Measurements from ENCODE around the gene PIP4K2A.
"Not testable (repeated sequence)": the region's sequence is repeated elsewhere in the genome, so short reads cannot be mapped to it uniquely, and the experiment has no call there.

Gene PIP4K2A

DNA sequence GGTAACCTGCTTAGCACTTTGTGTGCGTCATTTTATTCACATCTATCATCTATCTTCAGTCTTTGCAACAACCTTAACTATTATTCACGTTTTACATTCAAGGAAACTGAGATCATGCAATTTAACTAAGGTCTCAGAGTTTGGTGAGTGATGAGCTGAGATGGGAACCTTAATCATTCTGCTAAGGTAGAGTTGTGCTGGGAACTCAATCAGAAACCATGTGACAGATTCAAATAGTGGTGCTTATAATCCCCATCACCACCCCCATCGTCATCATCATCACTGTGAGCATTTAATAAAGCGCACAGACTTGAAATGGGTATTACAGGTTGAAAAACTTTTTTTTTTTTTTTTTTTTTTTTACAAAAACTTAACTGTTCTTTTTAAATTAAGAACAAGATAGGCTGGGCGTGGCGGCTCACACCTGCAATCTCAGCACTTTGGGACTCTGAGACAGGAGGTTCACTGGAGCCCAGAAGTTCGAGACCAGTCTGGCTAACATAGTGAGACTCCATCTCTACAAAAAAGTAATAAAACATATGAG, 160.9 kb downstream of the PIP4K2A start:
- no peak for DNase-seq

DNA sequence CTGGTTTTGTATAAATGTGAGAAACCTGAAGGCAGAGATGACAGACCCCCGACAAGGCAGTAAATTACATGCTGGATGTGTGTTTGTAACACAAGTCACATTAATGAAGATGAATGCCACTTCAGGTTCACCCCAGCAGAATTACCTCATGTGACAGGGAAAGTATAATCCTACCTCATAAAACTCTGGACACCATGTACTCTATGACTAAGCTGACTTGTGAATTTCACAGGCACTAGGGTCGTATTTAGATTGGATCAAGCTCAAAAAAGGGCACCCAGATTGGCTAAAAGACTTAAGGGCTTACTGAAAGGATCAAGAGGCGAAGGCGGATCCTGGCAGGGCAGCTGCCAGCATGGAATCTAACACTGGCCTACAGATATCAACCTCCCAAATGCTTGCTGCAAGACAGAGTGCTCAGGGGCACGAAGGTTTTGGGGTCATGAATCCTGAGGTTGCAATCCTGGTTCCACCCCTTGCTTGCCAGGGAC, 161.4 kb downstream of the PIP4K2A start:
- no peak for DNase-seq

DNA sequence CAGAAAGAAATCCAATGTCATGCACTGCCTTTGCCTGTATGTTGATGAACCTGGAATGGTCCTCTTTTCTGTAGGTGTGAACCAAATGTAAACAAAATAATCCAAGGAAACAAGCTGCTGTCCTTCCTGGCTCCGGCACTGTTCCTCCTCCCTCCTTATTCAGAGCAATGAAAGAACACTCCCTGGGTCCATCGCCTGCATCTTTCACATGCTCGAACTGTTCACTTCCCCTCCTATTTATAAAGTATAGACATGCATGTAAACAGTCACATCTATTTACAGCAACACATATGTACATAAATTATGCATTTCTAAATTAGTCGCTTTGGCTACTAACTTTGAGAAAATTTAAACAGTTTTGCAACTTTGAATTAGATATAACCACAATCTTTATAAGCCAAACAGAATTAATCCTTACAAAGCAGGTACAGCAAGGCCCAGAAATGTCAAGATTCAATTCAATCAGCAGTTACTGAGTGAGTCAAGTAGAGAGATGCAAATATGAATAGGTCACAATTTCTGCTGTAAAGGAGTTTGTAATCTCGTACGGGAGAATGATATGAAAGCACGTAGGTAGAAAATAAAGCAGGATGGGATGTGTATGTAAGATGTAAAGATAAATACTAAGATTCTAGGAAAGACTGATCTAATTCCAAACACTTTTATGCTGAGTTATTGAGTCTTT, 162.6 kb downstream of the PIP4K2A start:
- DNase-seq, result no peak

DNA sequence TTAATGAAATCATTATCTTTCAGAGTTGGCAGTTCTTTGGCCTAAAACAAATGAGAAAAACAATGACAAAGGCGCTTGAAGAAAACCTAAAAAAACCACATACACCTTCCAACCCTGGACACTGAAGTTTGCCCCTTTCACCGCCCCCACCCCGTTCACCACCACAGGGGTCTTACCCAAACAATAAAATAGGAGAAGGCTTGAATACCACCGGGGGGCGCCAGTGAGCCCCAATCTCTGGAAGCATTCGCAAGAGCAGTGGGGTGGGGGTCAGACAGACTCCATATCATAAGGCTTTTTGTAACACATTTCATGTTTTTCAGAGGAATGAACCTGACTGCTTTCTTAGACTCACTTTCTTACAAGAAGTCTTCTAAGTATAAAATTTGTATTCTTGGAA, 163.6 kb downstream of the PIP4K2A start:
- DNase-seq, result no peak

DNA sequence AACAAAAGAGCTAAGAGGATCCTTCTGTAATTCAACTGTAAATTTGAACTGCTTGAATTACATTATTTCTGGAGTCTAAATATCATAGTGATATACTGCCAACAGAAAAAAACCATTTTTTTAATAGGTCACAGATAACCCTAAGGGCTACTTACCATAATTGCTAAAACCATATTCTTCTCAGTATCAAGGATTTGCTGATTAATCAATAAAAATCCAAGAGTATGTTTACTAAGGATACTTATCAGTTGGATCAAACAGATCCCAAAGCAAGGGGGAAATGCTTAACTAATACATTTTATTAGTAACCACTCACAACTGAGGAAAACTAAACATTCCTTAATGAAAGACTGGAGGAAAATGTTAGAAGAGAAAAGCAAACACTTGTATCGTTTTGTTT, 166.0 kb downstream of the PIP4K2A start:
- no peak for DNase-seq

DNA sequence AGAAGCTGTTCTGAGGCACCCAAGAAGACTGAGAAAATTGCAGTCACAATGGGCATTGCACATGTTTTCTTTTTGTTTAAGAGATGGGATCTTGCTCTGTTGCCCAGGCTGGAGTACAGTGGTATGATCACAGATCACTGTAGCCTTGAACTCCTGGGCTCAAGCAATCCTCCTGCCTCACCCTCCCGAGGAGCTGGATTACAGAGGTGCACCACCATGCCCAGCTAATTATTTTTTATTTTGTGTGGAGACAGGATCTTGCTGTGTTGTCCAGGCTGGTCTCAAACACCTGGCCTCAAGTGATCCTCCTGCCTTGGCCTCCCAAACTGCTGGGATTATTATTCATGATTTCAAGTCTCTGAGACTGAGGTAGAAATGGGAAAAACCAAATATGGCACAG, 168.7 kb downstream of the PIP4K2A start:
- no peak for DNase-seq

DNA sequence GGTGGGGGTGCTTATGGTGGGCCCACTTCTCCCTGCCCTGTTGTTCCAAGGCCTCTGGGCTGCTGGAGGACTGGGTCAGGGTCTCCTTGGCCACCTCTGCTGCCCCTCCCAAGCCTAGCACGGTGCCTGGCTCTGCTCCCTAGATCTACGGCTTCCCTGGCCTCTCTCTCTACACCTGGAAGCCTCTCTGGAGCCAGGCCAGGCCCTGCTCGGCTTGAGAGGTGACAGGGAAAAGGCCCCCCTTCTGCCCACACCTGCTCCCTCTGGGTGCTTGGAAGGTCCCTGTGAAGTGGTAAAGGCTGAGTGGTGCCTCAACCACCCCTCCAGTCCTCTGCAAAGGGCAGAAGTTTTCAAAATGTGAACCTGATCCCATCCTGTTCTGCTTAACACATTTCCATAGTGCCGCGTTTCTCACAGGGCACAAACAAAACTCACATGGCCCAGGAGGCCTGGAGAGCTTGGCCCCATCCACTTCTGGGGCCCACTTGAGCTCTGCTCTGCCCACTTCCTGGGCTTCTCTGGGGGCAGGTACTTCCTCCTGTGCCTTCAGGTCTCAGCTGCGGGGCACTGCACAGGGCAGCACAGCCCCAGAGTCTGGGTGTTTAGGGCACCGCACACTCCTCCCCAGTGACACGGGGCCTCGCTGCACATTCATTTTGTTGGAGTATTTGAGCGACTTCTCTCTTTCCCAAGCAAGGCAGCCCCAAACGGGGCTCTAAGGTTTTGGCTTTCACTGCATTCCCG, 169.9 kb downstream of the PIP4K2A start:
- no peak for DNase-seq

DNA sequence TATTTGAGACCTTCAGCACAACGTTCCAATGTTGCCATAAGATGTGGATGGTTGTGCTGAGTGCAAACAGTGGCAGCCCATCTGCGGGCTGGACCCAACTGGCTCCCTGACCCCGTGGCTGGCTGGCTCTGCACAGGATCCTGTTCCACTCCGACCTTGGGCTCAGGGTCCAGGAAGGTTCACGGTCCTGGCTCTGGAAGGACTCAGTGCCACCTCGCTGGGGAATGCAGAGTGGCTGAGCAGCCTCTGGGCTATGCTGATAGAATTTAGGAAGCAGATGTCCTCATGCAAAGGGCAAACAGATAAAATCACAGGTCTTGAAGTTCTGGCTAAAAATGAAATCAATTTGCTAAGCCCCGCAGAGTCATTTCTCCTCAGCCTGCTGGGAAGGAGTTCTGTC, 171.6 kb downstream of the PIP4K2A start:
- no peak for DNase-seq

DNA sequence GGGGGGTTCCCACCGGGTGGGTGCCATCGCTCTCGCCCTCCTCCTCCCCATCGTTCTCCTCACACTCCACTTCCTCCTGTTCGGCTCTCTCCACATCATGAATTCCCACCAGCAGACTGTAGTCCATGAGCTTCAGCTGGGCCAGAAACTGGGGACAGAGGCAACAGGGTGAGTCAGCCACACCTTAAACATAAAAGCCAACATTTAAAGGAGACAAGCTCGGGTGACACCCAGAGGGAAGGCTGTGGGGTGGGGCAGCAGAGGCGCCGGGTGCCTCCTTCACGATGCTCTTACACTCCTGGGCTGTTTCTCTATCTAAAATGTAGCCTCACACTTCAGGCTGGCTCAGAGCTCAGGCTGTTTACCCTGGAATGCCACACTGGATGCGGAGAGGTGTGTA, 172.5 kb downstream of the PIP4K2A start:
- no peak for DNase-seq

DNA sequence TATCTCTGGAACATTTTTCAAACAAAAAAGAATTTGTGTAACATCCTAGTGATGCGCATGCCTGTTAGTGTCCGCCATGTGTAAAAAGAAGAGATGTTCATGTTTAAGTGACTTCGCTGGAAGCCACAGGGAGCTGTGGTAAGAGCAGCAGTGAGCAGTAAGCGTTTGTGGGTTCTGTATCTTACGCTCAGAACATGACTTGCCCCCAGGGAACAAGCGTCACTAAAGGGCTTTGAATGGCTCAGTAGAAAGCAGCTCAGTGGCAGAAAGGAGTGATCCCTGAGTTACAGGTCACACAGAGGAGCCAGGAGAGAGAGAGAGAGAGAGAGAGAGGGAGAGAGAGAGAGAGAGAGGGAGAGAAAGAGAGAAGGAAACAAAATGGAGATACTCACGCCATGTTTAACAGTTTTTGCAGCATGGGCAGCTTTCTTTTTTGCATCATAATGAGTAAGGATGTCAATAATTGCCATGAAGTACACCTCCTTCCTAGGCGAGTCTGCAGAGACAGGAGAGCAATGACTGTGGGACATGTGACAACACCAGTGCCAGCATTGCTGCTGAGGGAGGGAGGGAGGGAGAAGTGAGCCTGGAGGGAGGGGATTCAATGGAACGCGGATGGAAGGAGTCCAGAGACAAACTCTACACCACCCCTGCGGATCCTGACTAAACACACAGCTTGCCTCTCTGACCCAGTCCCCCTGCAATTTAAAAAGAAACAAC, 174.6 kb downstream of the PIP4K2A start:
- DNase-seq, result no peak

DNA sequence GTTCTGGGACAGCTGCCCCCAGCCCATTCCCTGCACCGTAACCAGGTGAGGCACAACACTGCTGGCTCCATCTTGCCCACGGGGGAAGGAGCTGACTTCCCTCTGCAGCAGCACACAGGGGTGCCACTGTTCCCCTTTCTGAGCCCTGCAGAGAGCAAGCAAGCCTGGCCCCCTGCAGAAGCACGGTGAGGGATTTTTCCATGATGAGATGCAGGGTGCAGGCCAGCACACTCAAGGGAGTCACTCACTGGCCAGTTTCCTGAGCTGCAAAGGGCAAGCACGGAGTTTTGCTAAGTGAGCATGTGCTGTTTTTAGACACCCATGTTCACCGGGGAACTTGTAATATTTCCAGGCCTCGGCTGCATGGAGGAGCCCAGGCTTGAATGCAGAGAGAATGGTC, 176.6 kb downstream of the PIP4K2A start:
- DNase-seq, result no peak

DNA sequence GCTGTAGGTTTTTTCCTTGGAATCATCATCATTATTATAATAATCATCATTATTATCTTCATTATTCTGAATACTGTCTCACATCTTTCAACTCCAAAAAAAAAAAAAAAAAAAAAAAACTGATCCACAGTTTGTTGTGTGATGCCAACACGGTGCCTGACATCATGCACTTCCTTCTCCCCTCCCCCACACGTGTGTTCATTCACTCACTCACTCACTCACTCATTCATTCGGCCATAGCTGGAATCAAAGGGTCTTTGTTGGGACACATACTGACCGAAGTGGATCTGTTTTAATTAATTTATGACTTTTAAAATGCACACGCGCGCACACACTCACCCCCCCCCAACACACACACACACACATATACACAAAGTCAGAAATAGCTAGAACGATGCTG, 177.8 kb downstream of the PIP4K2A start:
- DNase-seq, result no peak

DNA sequence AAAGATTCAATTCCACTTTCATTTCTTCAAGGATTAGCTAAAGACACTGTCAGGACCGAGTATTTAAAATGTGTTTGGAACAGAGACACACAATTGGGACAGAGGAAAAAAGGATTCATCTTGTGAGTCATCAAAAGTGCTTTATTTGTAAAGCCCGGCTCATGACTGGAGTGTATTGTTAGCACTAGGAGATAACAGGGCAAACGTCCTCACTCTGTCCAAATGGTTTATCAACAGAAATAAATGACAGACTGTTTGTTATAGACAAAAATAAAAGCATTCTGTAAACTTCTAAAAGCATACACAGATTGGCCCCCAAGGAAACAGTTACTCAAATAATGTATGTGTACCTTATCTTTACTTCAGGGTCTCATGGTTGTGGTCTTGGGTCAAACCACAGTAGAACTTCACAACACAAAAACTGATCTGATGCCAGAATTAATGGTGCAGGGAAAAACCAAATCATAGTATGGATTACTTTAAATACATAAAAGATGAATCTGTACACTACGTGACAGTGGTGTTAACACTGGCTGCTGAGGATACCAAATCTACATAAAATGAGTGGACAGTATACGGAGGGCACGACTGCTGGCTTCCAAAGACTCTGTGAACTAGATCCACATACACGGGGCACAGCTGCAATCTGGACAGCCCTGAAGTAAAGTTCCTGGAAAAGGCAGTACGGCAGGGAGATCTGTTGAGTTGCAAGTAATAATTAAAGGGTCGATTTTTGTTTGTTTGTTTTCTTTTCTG, 179.4 kb downstream of the PIP4K2A start:
- DNase-seq, result no peak

DNA sequence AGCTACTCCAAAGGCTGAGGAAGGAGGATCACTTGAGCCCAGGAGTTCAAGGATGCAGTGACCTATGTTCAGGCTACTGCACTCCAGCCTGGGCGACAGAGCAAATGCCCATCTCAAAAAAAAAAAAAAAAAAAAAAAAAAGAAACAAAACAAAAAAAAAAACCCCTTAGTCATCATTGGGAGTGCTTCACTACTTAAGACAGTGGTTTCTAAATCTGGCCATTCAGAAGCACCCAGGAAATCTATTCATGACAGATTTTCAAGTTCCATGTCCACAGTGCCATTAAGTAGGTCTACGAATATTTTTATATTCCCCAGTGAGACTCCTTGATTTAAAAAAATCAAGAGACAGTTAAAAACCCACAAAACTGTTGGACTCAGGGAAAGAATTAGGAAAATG, 182.9 kb downstream of the PIP4K2A start:
- DNase-seq, result no peak

DNA sequence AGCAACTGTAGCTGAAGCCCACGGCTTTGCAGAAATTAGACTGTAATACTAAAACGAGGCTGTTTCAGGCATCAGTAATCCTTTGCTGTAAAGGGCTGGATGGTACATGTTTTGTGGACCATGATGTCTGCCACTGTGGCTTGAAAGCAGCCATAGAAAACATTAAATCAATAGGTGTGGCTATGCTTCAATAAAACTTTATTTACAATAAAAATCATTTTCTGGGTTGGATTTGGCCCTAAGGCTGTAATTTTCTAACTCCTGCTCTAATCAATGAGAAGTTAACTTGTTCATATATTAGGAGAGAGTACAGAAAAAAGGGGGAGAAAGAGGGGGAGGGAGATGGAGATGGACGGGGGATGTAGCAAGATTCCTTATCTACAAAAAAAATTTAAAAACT, 183.4 kb downstream of the PIP4K2A start:
- no peak for DNase-seq

DNA sequence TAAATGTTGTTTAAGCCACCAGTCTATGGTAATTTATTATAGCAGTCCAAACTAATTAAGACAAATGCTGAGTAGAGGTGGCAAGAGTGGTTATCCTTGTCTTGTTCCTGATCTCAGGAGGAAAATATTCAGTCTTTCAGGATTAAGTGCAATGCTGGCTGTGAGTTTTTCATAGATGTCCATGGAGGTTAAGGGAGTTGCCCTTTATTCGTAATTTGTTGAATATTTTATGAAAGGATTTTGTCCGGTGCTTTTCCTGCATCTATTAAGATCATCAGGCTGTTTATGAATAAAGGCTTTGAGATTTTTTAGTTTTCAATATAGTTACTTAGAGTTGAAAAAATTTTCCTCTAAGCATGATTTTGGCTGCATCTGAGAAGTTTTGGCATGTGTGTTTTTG, 186.9 kb downstream of the PIP4K2A start:
- DNase-seq, result no peak

DNA sequence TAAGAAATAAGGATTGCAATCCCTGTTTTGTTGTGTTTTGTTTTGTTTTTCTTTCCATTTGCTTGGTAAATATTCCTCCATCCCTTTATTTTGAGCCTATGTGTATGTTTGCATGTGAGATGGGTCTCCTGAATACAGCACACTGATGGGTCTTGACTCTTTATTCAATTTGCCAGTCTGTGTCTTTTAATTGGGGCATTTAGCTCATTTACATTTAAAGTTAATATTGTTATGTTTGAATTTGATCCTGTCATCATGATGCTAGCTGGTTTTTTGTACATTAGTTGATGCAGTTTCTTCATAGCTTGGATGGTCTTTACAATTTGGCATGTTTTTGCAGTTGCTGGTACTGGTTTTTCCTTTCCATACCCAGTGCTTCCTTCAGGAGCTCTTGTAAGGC, 190.0 kb downstream of the PIP4K2A start:
- not testable (repeated sequence) for DNase-seq

DNA sequence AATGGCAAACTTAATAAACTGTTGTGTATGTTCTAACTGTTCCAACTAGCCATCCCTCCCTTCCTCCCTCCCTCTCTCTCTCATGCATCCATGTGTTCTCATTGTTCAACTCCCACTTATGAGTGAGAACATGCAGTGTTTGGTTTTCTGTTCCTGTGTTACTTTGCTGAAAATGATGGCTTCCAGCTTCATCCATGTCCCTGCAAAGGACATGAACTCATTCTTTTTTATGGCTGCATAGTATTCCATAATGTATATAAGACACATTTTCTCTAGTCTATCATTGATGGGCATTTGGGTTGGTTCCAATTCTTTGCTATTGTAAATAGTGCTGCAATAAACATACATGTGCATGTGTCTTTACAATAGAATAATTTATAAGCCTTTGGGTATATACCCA, 193.7 kb downstream of the PIP4K2A start:
- not testable (repeated sequence) for DNase-seq

DNA sequence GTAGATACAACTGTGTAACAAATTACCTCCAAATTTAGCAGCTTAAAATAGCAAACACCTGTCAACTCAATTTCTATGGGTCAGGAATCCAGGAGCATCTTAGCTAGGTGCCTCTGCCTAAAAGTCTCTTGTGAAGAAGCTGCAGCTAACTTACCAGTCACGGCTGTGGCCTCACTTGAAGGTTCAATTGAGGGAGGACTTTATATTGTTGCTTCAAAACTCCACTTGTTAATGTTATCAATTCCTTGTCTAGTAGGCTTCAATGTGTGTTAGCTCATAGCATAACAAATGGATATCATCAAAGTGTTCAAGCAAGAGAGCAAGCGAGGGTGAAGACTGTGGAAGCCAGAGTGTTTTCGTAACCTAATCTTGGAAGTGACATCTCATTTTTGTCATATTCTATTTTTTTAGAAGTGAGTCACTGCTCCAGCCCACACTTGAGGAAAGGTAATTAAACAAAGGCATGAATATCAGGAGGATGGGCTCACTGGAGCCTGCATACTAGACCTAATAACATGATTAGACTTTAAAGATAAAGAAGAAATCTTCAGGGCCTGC, 196.1 kb downstream of the PIP4K2A start:
- DNase-seq, result no peak

DNA sequence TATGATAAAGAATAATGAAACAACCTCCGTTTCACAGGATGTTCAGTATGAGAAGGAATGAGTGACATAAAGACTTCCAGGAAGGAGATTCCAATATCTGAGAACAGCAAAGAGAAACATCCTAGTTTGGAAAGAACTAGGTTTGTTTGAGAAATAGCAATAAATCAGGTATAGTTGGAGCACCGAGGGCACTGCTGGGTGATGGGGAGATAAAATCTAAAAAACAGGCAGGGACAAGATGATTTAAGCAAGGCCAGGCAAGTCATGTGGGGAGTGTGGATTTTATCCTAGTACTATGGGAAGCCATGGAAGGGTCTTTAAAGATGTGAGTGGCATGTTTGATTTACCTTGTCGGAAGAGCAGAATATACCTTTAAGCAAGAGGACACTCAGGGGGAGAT, 199.4 kb downstream of the PIP4K2A start:
- no peak for DNase-seq

DNA sequence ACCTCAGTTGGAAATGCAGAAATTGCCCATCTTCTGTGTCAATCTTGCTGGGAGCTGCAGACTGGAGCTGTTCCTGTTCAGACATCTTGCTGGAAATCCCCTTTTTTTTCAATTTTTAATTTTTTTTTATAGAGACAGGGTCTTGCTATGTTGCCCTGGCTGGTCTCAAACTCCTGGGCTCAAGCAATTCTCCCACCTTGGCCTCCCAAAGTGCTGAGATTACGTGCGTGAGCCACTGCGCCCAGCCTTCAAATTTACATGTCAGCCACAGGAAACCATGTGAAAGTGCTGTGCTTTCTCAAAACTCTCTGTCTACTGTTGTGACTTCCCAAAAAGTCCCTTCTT, 200.0 kb downstream of the PIP4K2A start:
- DNase-seq, result not testable (repeated sequence)
